Colonic mucosa (tissue), 4 donors: ENCODE data around the gene CCDC102A. TPM values are rescaled to one million over a fixed set of nuclear protein-coding genes. Genes with fewer than 3 reads are reported as not detected.
"Not testable (repeated sequence)": the region's sequence is repeated elsewhere in the genome, so short reads cannot be mapped to it uniquely, and the experiment has no call there.

Experiments used
- DNase-seq: peaks from one replicate; pipeline ENCODE4 v3.0.0-alpha.2; 2020
- H3K27ac ChIP-seq: fragments of 200-600 bp; one replicate; pipeline ENCODE4 v1.8.0; 2021
- H3K27me3 ChIP-seq: fragments of 200-600 bp; one replicate; pipeline ENCODE4 v1.8.0; 2021
- H3K36me3 ChIP-seq: fragments of 200-600 bp; one replicate; pipeline ENCODE4 v1.8.0; 2021
- H3K4me1 ChIP-seq: fragments of 200-600 bp; one replicate; pipeline ENCODE4 v1.8.0; 2021; ENCODE audit warnings: mild to moderate bottlenecking
- H3K4me3 ChIP-seq: fragments of 200-600 bp; one replicate; pipeline ENCODE4 v1.8.0; 2021
- H3K9ac ChIP-seq, 2 donors: one replicate each; pipeline ENCODE4 v1.7.0; 2013; ENCODE audit warnings: control low read depth in 2 of 2, low read depth in 2 of 2, low read length in 2 of 2
- H3K9me3 ChIP-seq: fragments of 200-600 bp; one replicate; pipeline ENCODE4 v1.8.0; 2021
- CTCF ChIP-seq: fragments of 200-600 bp; IDR thresholded peaks from one replicate; pipeline ENCODE4 v1.8.0; 2022; ENCODE audit warnings: antibody characterized with exemption, mild to moderate bottlenecking
- intact Hi-C: fragments of 100-400 bp; cut with DNase I; formaldehyde crosslinking; loops from one replicate; pipeline ENCODE4 v1.14.1; 2022
- total RNA-seq, 2 donors: library from RNA; stranded (reverse); fragmentation: NEBNext Ultra II Directional in 1 of 2; extraction: Animal tissue kit (Norgen Biotek cat#: 25700) in 1 of 2; gene quantifications; one replicate each; pipeline ENCODE4 v1.2.1, GENCODE V29; 2021
- donor health status: healthy.
- donor health status: DM: no; HTN: no; CAD: no.
- donor health status: DM: no; HTN: no; CAD: no.

CCDC102A gene
- total RNA-seq, 2 donors from 2014 or later = 1.9 to 2.5 TPM

GRCh38 chr16:57500578-57501111 is 35.7 kb downstream of the CCDC102A start:
- no peak for DNase-seq
- no peak overlapping the region for H3K4me3 ChIP-seq
- H3K9me3 ChIP-seq = no peaks in the 10 kb centered on the region
- H3K27ac ChIP-seq = no peak overlapping the region
- H3K36me3 ChIP-seq = no peaks in the 10 kb centered on the region
- no peaks in the 10 kb centered on the region for H3K4me1 ChIP-seq
- no peak overlapping the region for H3K9ac ChIP-seq
- H3K27me3 ChIP-seq = no peaks in the 10 kb centered on the region
- intact Hi-C loops = no loop called here
- no peak for TF ChIP-seq CTCF

- intact Hi-C loops, H3K9me3 ChIP-seq, H3K4me1 ChIP-seq, H3K27ac ChIP-seq, H3K27me3 ChIP-seq, H3K4me3 ChIP-seq, DNase-seq, H3K9ac ChIP-seq, H3K36me3 ChIP-seq: not testable (repeated sequence)
Observed at GRCh38 chr16:57499941-57500340, 36.4 kb downstream of the CCDC102A start.

- intact Hi-C loops = no loop called here
- H3K27me3 ChIP-seq = no peaks in the 10 kb centered on the region
- H3K9ac ChIP-seq = no peak overlapping the region
- no peak for DNase-seq
- H3K4me1 ChIP-seq = no peaks in the 10 kb centered on the region
- no peak overlapping the region for H3K4me3 ChIP-seq
- no peak for TF ChIP-seq CTCF
- H3K36me3 ChIP-seq = no peaks in the 10 kb centered on the region
- no peaks in the 10 kb centered on the region for H3K9me3 ChIP-seq
- H3K27ac ChIP-seq = no peak overlapping the region
Observed at GRCh38 chr16:57498031-57498430, 38.3 kb downstream of the CCDC102A start.

- no peaks in the 10 kb centered on the region for H3K4me1 ChIP-seq
- no peak overlapping the region for H3K4me3 ChIP-seq
- no peaks in the 10 kb centered on the region for H3K9me3 ChIP-seq
- no peaks in the 10 kb centered on the region for H3K27me3 ChIP-seq
- no peak for TF ChIP-seq CTCF
- H3K27ac ChIP-seq = no peak overlapping the region
- no peaks in the 10 kb centered on the region for H3K36me3 ChIP-seq
- intact Hi-C loops = no loop called here
- no peak for DNase-seq
- no peak overlapping the region for H3K9ac ChIP-seq
Observed at GRCh38 chr16:57497121-57497520, 39.2 kb downstream of the CCDC102A start.

- H3K4me3 ChIP-seq = no peak overlapping the region
- intact Hi-C loops = no loop called here
- no peaks in the 10 kb centered on the region for H3K9me3 ChIP-seq
- H3K9ac ChIP-seq = no peak overlapping the region
- DNase-seq = no peak
- no peaks in the 10 kb centered on the region for H3K36me3 ChIP-seq
- no peaks in the 10 kb centered on the region for H3K4me1 ChIP-seq
- H3K27me3 ChIP-seq = no peaks in the 10 kb centered on the region
- no peak overlapping the region for H3K27ac ChIP-seq
- TF ChIP-seq CTCF = no peak
Observed at GRCh38 chr16:57493767-57494166, 42.6 kb downstream of the CCDC102A start.

- no peak for TF ChIP-seq CTCF
- H3K9ac ChIP-seq = no peak overlapping the region
- H3K27ac ChIP-seq = no peak overlapping the region
- no peaks in the 10 kb centered on the region for H3K9me3 ChIP-seq
- H3K4me3 ChIP-seq = no peak overlapping the region
- H3K36me3 ChIP-seq = no peaks in the 10 kb centered on the region
- H3K27me3 ChIP-seq = no peaks in the 10 kb centered on the region
- no peak for DNase-seq
- H3K4me1 ChIP-seq = peaks cover 4% of the 10 kb centered on the region
- intact Hi-C loops = no loop called here
Observed at GRCh38 chr16:57489229-57489628, 47.1 kb downstream of the CCDC102A start.
